GM18520 (cell line): ENCODE results near the gene NRIP1.
"Not testable (repeated sequence)": the region's sequence is repeated elsewhere in the genome, so short reads cannot be mapped to it uniquely, and the experiment has no call there.

Experiments
- ATAC-seq: cut with Tn5 transposase; IDR thresholded peaks from one replicate; pipeline ENCODE4 v1.9.1; 2021; ENCODE audit not compliant: unreplicated experiment

The NRIP1 gene

GRCh38 chr21:14927324-14927723, 137.5 kb downstream of the NRIP1 start:
- not testable (repeated sequence) for ATAC-seq

- ATAC-seq = no peak
Measured at GRCh38 chr21:14926186-14926585, 138.6 kb downstream of the NRIP1 start.

GRCh38 chr21:14923468-14923867, 141.3 kb downstream of the NRIP1 start:
- no peak for ATAC-seq

- no peak for ATAC-seq
Measured at GRCh38 chr21:14922980-14923379, 141.8 kb downstream of the NRIP1 start.

GRCh38 chr21:14918527-14918926, 146.3 kb downstream of the NRIP1 start:
- no peak for ATAC-seq

GRCh38 chr21:14917762-14918161, 147.0 kb downstream of the NRIP1 start:
- ATAC-seq = no peak

GRCh38 chr21:14916676-14917141, 148.1 kb downstream of the NRIP1 start:
- no peak for ATAC-seq

- ATAC-seq = no peak
Measured at GRCh38 chr21:14913638-14914037, 151.2 kb downstream of the NRIP1 start.

- ATAC-seq = no peak
Measured at GRCh38 chr21:14911351-14911750, 153.4 kb downstream of the NRIP1 start.
